T-helper 2 cell treated with Interferon-gamma antibody and Interleukin-4, amounts not matched to agents 100 ng/mL and 5 ng/mL, for 36 hours (primary cell): Measurements from ENCODE around the gene TMEM181. TPM values are rescaled to one million over a fixed set of nuclear protein-coding genes. Genes with fewer than 3 reads are reported as not detected.
"Not testable (repeated sequence)": the region's sequence is repeated elsewhere in the genome, so short reads cannot be mapped to it uniquely, and the experiment has no call there.

Experiments
- intact Hi-C: fragments of 100-400 bp; cut with micrococcal nuclease; formaldehyde crosslinking; loops from one replicate; pipeline ENCODE4 v1.15.1; 2023
- total RNA-seq: library from RNA; stranded (reverse); gene quantifications from 2 replicates; pipeline ENCODE4 v1.2.3, GENCODE V29; 2022

TMEM181 gene, protein sequence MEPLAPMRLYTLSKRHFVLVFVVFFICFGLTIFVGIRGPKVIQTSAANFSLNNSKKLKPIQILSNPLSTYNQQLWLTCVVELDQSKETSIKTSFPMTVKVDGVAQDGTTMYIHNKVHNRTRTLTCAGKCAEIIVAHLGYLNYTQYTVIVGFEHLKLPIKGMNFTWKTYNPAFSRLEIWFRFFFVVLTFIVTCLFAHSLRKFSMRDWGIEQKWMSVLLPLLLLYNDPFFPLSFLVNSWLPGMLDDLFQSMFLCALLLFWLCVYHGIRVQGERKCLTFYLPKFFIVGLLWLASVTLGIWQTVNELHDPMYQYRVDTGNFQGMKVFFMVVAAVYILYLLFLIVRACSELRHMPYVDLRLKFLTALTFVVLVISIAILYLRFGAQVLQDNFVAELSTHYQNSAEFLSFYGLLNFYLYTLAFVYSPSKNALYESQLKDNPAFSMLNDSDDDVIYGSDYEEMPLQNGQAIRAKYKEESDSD
- 20.2 and 20.8 TPM in 2 replicates for total RNA-seq

DNA sequence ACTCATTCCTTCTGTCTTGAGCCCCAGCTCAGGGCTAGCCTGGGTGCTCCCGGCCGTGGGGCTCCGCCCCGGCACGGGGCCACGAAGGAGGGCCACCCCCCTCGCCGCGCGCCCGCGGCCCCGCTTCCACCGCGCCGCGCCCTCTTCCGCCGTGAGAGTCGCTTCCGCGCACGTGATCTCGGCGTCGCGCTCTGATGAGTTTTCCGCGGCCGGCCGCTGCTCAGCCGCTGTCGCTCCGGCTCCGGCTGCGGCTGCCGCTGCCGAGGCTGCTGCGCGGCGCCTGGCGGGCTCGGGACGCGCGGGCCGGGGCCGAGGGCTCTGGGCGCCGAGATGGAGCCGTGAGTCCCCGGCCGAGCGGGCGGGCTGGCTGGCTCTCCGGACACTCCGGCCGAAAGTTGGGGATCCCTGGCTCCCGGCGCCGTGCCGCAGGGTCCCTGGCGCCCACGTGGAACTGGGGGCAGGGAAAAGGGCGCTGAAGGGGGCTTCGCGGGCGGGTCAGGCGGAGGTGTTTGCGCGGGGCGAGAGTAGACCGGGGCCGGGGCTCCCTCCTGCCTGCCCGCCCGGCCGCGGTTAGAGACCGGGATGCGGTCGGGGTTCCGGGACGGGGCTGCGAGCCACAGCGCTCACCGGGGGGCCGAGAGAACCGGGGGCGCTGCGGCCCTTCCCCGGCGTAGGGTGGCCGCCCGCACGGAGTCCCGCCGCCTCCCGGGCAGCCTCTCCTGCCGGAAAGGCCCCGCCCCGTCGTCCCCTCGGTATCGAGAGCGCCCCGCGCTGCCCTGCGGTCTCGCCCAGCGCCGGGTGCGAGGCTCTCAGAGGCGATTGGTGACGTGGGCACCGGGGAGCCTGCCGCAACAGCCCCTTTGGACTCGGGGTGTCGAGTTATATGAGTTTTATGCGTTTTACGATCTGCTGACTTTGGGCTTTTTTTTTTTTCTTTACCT is at the start of gene TMEM181:
Gene TMEM181 (plus strand): TSS at position 197 of the 941 bp plus-strand sequence. CDS start 134 bp downstream, at position 331.
- intact Hi-C loops, result loop anchor here (1.0 to 5.0 kb wide), 5 partner anchors 17 to 392 kb away; partner anchors contain the start of genes GTF2H5 and SERAC1

DNA sequence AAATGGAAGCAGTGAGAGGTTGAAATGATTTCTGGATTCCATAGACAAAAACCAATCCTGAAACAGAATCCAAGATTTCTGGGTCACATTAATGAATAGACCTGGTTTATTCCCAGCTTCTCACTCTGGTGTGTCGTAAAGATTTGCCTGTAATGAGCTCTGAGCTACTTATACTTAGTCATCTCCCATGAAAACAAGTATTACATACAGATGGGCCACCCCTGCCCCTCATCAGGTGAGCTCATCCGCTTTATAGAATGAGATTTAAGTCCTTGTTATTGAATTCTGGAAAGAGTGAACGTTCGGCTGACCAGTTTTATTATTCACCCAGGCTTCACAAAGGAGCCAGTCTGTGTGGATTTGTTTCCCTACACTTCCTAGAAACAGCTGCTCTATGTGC is 47.1 kb upstream of the TMEM181 start:
- intact Hi-C loops, result no loop called here

DNA sequence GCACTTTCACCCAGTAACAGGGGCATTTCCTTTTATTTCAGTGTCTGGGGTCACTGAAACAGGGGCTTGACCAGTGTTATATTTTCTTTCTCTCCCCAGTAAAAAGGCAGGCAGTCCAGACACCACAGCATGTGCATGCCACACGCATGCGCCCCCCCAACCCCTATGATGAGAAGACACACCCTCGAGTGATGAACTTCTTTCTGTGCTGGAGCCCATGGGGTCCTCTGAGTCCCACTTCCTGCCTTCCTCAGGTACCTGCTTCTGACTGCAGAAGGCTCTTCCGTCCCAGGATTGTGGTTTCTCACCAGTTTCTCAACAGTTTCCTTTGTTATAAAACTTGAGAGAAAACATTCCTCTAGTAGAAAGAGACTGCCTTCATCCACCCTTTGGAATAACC is 45.7 kb upstream of the TMEM181 start:
- intact Hi-C loops, result no loop called here

DNA sequence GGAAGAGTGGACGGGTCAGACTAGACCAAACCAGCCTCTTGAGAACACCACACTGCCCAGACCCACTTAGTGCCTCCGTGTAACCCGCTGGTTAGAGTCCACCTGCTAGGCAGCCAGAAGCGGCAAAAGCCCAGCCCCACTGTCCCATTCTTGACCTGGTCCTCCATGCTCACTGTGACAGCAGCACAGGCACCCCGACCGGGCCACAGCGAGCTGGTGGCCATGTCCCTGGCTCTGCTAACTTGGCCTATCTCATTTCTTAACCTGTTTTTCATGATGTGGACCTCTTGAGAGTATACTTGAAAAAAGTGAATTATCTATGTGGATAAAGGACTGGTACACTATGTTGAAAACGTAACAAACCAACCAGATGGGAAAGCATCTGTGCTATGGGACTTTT is 44.9 kb upstream of the TMEM181 start:
- intact Hi-C loops, result no loop called here

DNA sequence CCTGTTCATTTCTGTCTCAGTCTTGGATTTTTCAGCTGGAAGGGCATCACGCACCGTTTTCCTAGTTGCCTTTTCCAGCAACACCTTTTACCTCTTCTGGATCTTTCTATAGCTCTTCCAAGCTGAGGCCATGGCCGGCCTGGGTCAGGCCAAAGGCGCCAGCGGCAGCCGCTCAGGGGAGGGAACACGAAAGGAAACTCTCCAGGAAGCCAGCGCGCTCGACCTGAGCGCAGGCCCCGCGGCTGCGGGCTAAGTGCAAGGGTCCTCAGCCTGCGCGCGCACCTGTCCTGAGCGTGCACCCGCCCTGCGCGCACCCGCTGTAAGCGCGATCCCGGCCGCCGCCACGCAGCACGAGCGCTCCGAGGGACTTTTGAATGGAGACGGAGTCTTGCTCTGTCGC is 43.8 kb upstream of the TMEM181 start:
- intact Hi-C loops, result no loop called here

DNA sequence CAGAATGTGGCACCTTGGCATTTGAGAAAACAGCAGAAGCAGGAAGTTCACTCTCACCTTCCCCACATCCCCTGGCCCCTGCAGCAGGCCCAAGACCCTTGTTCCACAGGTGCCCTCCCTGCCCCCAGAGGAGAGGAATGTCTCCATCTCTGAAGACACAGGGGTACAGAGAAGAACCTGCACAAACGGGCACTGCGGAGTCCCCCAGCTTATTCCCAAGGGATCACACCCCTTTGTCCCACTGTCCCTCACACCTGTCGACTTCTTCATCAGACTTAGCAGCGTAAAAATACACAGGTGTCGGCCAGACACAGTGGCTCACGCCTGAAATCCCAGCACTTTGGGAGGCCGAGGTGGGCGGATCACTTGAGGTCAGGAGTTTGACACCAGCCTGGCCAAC is 42.9 kb upstream of the TMEM181 start:
- intact Hi-C loops, result no loop called here

DNA sequence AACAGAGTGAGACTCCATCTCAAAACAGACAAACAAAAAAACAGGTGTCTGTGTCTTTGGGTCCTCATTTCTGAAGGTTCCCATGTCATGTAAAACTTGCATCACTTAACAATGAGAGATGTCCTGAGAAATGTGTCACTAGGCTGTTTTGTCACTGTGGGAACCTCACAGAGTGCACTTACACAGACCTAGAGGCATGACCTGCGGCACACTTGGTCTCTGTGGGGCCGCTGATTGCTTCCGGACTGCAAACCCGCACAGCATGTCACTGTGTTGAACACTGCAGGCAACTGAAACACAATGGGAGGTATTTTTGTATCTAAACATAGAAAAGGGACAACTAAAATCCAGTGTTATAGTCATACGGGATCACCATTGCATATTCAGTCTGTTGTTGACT is 42.3 kb upstream of the TMEM181 start:
- intact Hi-C loops, result no loop called here

DNA sequence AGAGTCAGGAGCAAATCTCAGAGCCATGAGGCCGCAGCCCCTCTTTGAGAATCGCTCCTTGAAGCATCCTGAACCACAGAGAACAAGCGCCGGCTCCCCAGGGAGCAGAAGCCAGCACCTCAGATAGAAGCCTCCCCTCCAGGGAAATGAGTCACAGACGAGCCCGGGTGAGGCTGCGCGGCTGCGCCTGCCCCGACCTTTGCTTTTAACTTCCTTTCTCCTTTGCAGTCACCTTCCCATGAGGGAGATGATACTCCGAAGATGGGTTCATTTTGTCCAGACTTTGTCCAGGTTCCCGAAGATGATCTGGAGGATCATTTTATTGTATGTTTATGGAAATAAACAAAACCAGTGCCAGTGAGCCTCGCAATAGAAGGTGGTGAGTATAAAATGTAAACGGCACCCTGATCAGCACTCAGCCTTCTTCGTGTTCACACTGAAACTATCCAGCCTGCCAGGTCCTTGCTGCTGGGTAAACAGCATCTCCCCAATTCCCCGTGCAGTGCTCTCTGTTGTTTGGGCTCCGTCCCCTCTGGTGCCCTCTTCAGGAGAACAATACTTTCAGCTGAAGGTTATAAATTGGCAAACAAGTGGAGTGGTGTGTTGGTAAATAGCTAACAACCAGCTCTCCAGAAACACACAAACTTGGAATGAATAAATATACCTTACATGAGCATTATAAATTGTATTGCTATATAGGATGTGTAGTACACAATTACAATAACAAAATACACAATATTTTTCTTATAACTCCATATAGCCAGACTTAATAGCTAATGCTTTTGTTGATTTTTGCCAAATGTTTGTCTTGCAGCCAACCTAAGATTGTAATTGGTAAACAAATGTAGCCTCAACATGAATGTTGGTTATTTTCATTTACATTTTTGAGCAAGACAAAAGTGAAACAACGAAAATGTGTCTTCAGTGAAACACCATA is 41.4 kb upstream of the TMEM181 start:
- intact Hi-C loops, result loop anchor here (1.0 kb wide), 1 partner anchor 297 kb away; no protein-coding TSS in a partner anchor

DNA sequence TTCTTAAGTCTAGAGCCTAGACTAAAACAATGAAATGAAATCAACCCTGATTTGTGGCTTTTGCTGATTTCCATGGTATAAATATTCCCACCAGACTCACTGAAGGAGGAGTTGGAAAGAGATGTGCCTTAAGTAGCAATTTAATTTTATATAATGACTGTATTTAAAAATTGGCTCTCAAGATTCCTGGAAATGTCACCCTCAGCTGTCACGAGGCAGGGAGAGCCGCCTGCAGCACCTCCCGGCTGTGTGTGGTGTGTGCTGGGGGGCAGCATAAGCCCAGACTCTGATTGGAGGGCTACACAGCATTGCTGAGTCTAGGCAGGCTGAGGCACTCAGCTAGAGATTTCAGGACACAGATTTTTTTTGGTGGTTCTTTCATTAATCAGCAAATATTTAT is 40.6 kb upstream of the TMEM181 start:
- intact Hi-C loops, result no loop called here

DNA sequence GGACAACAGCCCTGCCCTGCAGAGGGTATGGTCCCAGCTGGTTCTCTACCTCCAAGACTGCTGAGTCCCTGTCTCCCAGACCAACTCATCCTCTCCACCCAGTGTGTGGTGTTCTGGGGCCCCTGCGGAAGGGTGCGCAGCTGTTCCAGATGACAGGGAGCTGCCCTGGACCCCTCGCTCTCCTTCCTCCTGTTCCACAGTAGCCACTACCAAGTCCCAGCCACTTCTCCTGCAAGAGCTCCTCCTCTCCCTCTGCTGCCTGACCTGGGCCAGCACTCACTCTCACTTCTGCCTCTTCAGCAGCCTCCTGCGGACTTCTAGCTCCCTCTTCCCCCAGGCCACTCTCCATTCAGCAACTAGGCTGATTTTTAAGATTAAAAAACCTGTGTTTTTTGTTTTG is 40.1 kb upstream of the TMEM181 start:
- intact Hi-C loops, result no loop called here

DNA sequence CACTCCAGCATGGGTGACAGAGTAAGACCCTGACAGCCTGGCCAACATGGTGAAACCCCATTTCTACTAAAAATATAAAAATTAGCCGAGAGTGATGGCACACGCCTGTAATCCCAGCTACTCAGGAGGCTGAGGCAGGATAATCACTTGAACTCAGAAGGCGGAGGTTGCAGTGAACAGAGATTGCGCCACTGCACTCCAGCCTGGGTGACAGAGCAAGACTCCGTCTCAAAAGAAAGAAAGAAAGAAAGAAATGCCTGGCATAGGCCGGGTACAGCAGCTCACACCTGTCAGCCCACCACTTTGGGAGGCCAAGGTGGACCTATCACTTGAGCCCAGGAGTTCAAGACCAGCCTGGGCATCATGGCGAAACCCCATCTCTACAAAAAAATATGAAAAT is 38.9 kb upstream of the TMEM181 start:
- intact Hi-C loops, result not testable (repeated sequence)

DNA sequence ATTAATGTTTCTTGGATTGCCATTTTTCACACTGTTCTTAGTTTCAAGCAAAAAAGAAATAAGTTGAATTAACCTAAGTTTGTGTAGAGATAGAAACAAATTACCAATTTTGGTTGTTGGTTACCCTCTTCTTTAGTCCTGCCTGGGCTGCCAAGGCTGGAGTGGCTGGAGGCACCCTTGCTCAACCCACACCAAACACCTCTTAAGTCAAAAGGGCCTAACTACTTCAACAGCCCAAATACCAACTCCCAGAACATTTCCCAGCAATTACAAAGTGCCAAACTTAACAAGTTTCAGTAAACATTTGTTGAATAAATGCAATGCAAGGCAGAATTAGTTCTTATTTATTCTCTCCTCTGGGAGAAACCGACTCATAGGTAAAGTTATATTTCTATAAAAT is 38.1 kb upstream of the TMEM181 start:
- intact Hi-C loops, result no loop called here

DNA sequence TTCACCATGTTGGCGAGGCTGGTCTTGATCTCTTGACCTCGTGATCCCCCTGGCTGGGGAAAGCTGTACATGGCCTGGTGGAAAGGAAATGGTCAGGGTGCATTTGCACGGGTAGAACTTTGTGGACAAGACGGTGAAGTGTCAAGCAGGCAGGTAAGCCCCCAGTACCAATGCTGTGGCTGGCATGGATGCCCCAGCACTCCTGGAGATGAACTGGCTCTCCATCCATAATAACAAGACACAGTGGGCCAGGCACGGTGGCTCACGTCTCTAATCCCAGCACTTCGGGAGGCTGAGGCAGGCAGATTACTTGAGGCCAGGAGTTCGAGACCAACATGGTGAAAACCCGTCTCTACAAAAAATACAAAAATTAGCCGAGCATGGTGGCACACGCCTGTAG is 37.3 kb upstream of the TMEM181 start:
- intact Hi-C loops, result no loop called here

DNA sequence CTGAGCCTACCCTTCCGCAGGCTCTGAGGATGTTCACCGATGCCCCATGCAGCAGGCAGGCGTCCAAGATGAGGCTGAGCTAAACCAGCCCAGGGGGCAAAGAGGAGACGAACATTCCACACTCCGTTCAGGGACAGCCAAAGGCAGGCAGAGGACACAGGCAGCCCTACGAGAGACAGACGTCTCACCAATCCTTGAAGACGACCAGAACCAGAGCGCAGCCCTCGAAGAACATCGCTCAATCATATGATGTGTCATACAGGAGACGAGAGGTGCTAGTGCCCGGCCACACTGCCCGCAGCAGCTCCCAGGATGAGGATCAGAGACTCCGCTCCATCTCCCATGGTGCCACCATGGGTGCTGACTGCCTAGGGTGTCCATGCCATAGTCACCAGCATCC is 35.6 kb upstream of the TMEM181 start:
- intact Hi-C loops, result no loop called here

DNA sequence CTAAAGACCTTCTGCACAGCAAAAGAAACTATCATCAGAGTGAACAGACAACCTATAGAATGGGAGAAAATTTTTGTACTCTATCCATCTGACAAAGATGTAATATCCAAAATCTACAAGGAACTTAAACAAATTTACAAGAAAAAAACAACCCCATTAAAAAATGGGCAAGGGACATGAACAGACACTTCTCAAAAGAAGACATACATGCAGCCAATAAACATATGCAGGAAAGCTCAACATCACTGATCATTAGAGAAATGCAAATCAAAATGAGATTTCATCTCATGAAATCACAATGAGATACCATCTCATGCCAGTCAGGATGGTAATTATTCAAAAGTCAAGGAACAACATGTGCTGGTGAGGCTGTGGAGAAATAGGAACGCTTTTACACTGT is 32.0 kb upstream of the TMEM181 start:
- intact Hi-C loops, result not testable (repeated sequence)

DNA sequence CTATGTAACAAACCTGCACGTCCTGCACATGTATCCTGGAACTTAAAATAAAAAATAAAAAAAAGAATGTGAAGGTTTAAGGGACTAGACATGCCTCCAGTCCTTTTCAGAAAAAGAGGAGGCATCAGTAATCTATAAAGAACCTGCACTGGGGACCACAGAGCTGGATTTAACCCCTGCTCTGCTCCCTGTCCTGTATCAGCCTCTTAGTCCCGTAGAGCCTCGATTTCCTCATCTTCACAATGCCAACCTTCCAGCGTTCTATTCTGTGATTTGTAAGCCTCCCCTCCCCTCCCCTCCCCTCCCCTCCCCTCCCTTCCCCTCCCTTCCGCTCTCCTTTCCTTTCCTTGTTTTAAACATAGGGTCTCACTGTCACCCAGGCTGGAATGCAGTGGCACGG is 31.1 kb upstream of the TMEM181 start:
- intact Hi-C loops, result no loop called here

DNA sequence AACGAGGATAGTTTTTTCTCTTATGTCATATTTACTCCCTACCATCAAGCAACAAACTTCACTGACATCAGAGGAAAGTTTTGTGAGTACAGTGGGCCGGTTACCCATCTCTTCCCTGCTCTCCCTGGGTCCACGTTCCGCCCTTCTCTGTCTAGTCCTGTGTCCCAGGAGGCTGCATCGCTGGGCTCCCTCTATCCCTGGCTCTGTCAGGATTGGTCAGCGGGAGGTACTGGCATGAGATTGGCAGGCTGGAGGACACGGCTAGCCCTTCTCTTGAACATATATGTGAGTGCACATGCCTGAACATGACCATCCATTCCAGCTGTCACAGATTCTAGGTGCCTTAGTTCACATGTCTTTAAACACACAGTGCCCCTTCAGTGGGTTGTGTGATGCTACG is 30.3 kb upstream of the TMEM181 start:
- intact Hi-C loops, result no loop called here

DNA sequence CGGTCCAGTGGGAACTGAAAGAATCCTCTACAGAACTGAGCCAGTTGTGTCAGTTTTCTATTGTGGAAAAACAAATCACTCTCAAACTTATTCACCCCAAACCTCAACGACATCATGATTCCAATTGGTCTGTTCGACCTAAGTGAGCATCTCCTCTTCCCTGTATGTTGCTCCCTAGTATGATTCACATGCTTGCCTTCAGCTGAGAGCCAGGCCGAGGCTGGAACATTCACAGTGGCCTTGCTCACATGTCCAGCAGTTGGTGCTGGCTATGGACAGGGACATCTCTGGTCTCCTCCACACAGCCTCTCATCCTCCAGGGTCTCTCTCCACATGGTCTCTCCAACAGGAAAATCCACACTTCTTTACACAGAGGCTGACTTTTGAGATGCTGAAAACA is 28.3 kb upstream of the TMEM181 start:
- intact Hi-C loops, result no loop called here

DNA sequence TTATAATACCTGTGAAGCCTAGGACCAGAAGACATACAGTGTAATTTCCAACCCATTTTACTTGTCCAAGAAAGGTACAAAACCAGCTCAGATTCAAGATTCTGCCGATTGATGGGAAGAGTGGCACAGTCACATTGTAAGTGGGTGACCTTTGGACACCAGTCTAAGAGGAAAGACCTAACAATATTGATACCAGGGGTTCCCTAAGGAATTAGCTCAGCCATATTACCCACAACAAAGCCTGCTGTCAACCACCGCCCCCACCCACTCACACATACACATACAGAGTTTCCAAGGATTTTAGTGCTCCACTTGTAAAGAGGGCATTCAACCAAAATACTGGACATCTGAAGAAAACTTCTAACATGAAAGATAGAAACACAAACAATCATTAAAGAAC is 27.9 kb upstream of the TMEM181 start:
- intact Hi-C loops, result no loop called here

DNA sequence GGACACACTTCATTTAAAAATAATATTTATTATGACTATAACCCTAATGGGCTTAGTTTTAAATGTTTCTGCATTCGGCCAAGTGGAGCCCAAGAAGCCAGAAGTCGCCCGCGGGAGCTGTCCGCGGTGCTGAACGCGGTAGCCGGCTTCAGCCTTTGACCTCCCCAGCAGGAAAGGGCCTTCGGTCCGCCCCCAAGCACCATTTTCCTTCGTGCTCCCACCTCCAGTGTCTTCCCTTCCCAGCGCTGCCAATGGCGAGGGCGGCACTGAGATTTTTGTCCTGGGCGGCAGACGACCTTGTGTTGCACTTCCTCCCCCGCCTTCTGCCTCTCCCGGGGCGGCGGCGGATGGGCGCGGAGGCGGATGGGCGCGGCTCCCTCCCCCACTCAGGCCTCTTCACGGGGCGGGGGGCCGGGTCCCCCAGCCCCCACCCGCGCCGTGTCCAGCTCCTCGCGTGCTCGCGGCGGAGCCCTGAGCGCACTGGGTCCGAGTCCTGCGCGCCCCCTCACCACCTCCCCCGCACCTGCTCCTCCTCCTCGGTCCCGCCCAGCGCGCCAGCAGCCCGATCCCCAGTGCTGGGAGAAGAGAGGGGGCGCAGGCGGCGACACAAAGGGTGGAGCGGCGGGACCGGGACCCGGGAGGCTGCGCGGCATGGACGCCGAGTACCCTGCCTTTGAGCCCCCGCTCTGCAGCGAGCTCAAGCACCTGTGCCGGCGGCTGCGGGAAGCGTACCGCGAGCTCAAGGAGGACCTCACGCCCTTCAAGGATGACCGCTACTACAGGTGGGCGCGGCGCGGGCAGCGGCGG is 23.6 kb upstream of the TMEM181 start:
- intact Hi-C loops, result loop anchor here (1.0 kb wide), 1 partner anchor 23 kb away; no protein-coding TSS in a partner anchor
